HepG2 (cell line): Measurements from ENCODE around the gene KMT2D. TPM values are rescaled to one million over a fixed set of nuclear protein-coding genes. Genes with fewer than 3 reads are reported as not detected.

Source experiments
- ATAC-seq: fragments of 200-7000 bp; cut with Tn5 transposase; 3 replicates; pipeline ENCODE4 v1.9.1; 2020; ENCODE audit warnings: mild to moderate bottlenecking, moderate library complexity
- BruUV-seq: library from RNA; stranded (reverse); fragments of 400-500 nt; replicated peaks from 2 replicates; lab custom pipeline; 2021; lab: Mats Ljungman, UMichigan
- CTCF ChIA-PET: fragments of 300-600 bp; formaldehyde crosslinking; extraction: SDS; loops from one replicate; lab custom pipeline; 2021; ENCODE audit warnings: low total read pairs, inconsistent platforms, low intra/inter-chr PET ratio; lab: Yijun Ruan, JAX
- POLR2A ChIA-PET: fragments of 350-600 bp; sonication (Branson Sonifier 250); formaldehyde crosslinking; loops from one replicate; lab custom pipeline; 2020; ENCODE audit warnings: antibody characterized with exemption, inconsistent platforms; lab: Yijun Ruan, JAX
- DNase-seq: peaks from one replicate; pipeline ENCODE4 v3.0.0-alpha.2; 2015; ENCODE audit warnings: low spot score
- FAIRE-seq: peaks from 3 replicates; lab custom pipeline; 2011; peaks lifted over from hg19 to GRCh38; lab: Jason Lieb, UNC
- H2AFZ ChIP-seq: one replicate; pipeline ENCODE4 v1.6.1; 2011; ENCODE audit warnings: low read length, inconsistent platforms
- H3K27ac ChIP-seq: fragments of 300-600 bp; 3 replicates; pipeline ENCODE4 v1.8.0; 2011; ENCODE audit warnings: mixed run types, mild to moderate bottlenecking, mixed read lengths, low read length, inconsistent platforms; ENCODE audit not compliant: insufficient read depth; ENCODE audit errors: extremely low read length
- H3K27me3 ChIP-seq, 2 experiments: fragments of 200-600 bp in 1 of 2; 2 replicates in 1 of 2; 3 replicates in 1 of 2; pipeline versions ENCODE4 v1.6.0 to v1.8.0; 2011; ENCODE audit warnings: low read length in 2 of 2, mild to moderate bottlenecking in 2 of 2, moderate library complexity in 2 of 2, inconsistent platforms in 1 of 2; ENCODE audit not compliant: insufficient read depth in 2 of 2, control insufficient read depth in 1 of 2
- H3K36me3 ChIP-seq, 2 experiments: fragments of 200-600 bp in 1 of 2; replicated peaks in 1 of 2; 2 replicates in 1 of 2; 3 replicates in 1 of 2; pipeline versions ENCODE4 v1.5.1 to v1.8.0; 2011; ENCODE audit warnings: low read length in 2 of 2, inconsistent platforms in 1 of 2; ENCODE audit not compliant: insufficient read depth in 2 of 2, control insufficient read depth in 1 of 2
- H3K4me1 ChIP-seq: 2 replicates; pipeline ENCODE4 v1.5.1; 2012; ENCODE audit warnings: low read length, inconsistent platforms; ENCODE audit not compliant: insufficient read depth
- H3K4me2 ChIP-seq: 2 replicates; pipeline ENCODE4 v1.6.0; 2011; ENCODE audit warnings: low read depth, low read length, inconsistent platforms
- H3K4me3 ChIP-seq, 3 experiments: fragments of 200-600 bp in 1 of 3; sonication (generic), shearing (Covaris generic) in 1 of 3; replicated peaks in 1 of 3; 2 replicates each; pipeline ENCODE4 v1.5.1; 2011 to 2016; ENCODE audit warnings: low read length in 3 of 3, inconsistent platforms in 2 of 3, low read depth in 2 of 3, mild to moderate bottlenecking in 2 of 3, control low read depth in 1 of 3, mixed read lengths in 1 of 3; ENCODE audit not compliant: insufficient read depth in 1 of 3
- H3K79me2 ChIP-seq: one replicate; pipeline ENCODE4 v1.6.1; 2011; ENCODE audit warnings: low read length, inconsistent platforms; ENCODE audit not compliant: insufficient read depth
- H3K9ac ChIP-seq: 2 replicates; pipeline ENCODE4 v1.6.0; 2011; ENCODE audit warnings: mild to moderate bottlenecking, low read depth, low read length, inconsistent platforms; ENCODE audit not compliant: insufficient read depth
- H3K9me3 ChIP-seq: 2 replicates; pipeline ENCODE4 v1.5.1; 2012; ENCODE audit warnings: mild to moderate bottlenecking, low read length
- H4K20me1 ChIP-seq: 2 replicates; pipeline ENCODE4 v1.6.0; 2011; ENCODE audit warnings: inconsistent platforms, mild to moderate bottlenecking, low read length, moderate library complexity; ENCODE audit not compliant: insufficient read depth
- ATRX ChIP-seq: sonication (generic); formaldehyde crosslinking; IDR thresholded peaks from 2 replicates; pipeline ENCODE4 v1.4.0; 2020; ENCODE audit warnings: missing genetic modification reagents, borderline replicate concordance
- CTCF ChIP-seq: sonication (generic); formaldehyde crosslinking; IDR thresholded peaks from 2 replicates; pipeline ENCODE4 v1.5.0; 2020; ENCODE audit warnings: mild to moderate bottlenecking, missing genetic modification reagents, moderate library complexity
- HMGXB4 ChIP-seq, 2 experiments: sonication (generic) in 1 of 2; formaldehyde crosslinking in 1 of 2; IDR thresholded peaks; 2 replicates each; pipeline versions ENCODE4 v1.4.0 to v1.6.1; 2018 to 2020; ENCODE audit warnings: missing genetic modification reagents in 2 of 2, borderline replicate concordance in 1 of 2, low read depth in 1 of 2, mild to moderate bottlenecking in 1 of 2, missing biosample characterization in 1 of 2
- HNRNPLL ChIP-seq: fragments of 200-400 bp; formaldehyde crosslinking; IDR thresholded peaks from 2 replicates; pipeline ENCODE4 v1.6.1; 2017; ENCODE audit warnings: mild to moderate bottlenecking, low read depth, low read length; ENCODE audit not compliant: poor library complexity, severe bottlenecking
- ISX ChIP-seq: sonication (generic); formaldehyde crosslinking; conservative IDR thresholded peaks from 2 replicates; pipeline ENCODE4 v1.5.0; 2020; ENCODE audit warnings: missing genetic modification reagents
- KLF16 ChIP-seq, 2 experiments: sonication (generic) in 1 of 2; formaldehyde crosslinking in 1 of 2; IDR thresholded peaks; 2 replicates each; pipeline versions ENCODE4 v1.6.1 to v1.8.0; 2016 to 2023; ENCODE audit warnings: missing genetic modification reagents in 2 of 2, missing compliant biosample characterization in 1 of 2
- NCOA1 ChIP-seq: sonication (generic); formaldehyde crosslinking; IDR thresholded peaks from 2 replicates; pipeline ENCODE4 v1.9.0; 2021; ENCODE audit warnings: missing genetic modification reagents
- NFE2 ChIP-seq: sonication (generic); formaldehyde crosslinking; IDR thresholded peaks from 2 replicates; pipeline ENCODE4 v1.4.0; 2020; ENCODE audit warnings: missing genetic modification reagents
- NFKB2 ChIP-seq: sonication (generic); formaldehyde crosslinking; IDR thresholded peaks from 2 replicates; pipeline ENCODE4 v1.4.0; 2020; ENCODE audit warnings: missing genetic modification reagents, borderline replicate concordance
- PRDM4 ChIP-seq: sonication (generic); formaldehyde crosslinking; IDR thresholded peaks from 2 replicates; pipeline ENCODE4 v1.9.0; 2021; ENCODE audit warnings: missing genetic modification reagents, borderline replicate concordance
- RAD21 ChIP-seq: fragments of 450-650 bp; formaldehyde crosslinking; IDR thresholded peaks from 2 replicates; pipeline ENCODE4 v1.5.0; 2020; ENCODE audit warnings: mild to moderate bottlenecking
- SMC3 ChIP-seq: IDR thresholded peaks from 2 replicates; pipeline ENCODE4 v1.6.1; 2011; ENCODE audit warnings: low read length, improper control_type of control experiment
- XRCC5 ChIP-seq: fragments of 200-400 bp; formaldehyde crosslinking; optimal IDR thresholded peaks from 2 replicates; pipeline ENCODE3; 2017; ENCODE audit warnings: mild to moderate bottlenecking, low read length
- ZNF530 ChIP-seq: sonication (generic); formaldehyde crosslinking; IDR thresholded peaks from 2 replicates; pipeline ENCODE4 v1.5.0; 2020; ENCODE audit warnings: low read depth, mild to moderate bottlenecking, missing genetic modification reagents
- ZNF7 ChIP-seq: IDR thresholded peaks from 2 replicates; pipeline ENCODE4 v1.6.1; 2016; ENCODE audit warnings: missing biosample characterization, missing genetic modification reagents
- WGBS: methylation state at CpG from one replicate; pipeline ENCODE4 v1.1.6; 2017; ENCODE audit warnings: low lambda C conversion rate; 5-methylcytosine and 5-hydroxymethylcytosine counted together
- in situ Hi-C: cut with HindIII; loops from 2 replicates; pipeline ENCODE4 v1.10.0; 2017; ENCODE audit warnings: low pct_unique_long_range_greater_than_20kb; ENCODE audit not compliant: extremely low pct_ligation_motif_present
- intact Hi-C: fragments of 100-400 bp; cut with micrococcal nuclease; formaldehyde crosslinking; loops from one replicate; pipeline ENCODE4 v1.10.0; 2022; ENCODE audit not compliant: unreplicated experiment
- polyA plus RNA-seq, 8 experiments: library from polyadenylated mRNA; depleted of rRNA in 3 of 8; stranded (reverse) in 7 of 8; unstranded in 1 of 8; fragments of >200 nt; fragmentation: Illumina TruSeq in 4 of 8; extraction: Trizol in 4 of 8; gene quantifications; 2 replicates each; pipeline versions ENCODE4 v1.2.1 to v1.2.3, GENCODE V29; 2011 to 2016; ENCODE audit warnings: low read depth in 4 of 8, missing spikeins in 1 of 8, mixed read lengths in 1 of 8; ENCODE audit not compliant: insufficient read depth in 1 of 8
- total RNA-seq, 5 experiments: library from RNA; depleted of rRNA; stranded (reverse); fragments of >200 nt; fragmentation: Illumina TruSeq; extraction: Trizol; gene quantifications; 2 replicates each; pipeline ENCODE4 v1.2.3, GENCODE V29; 2016; ENCODE audit warnings: low read depth in 1 of 5
- TF ChIP-seq, protein P1 (sequence below): sonication (generic); formaldehyde crosslinking; IDR thresholded peaks from 2 replicates; pipeline ENCODE4 v1.8.1; 2022; ENCODE audit warnings: mild to moderate bottlenecking, missing genetic modification reagents

The KMT2D gene
- total and polyA plus RNA-seq, 2 of the 13 experiments (the other 11 are each of a cell fraction or from before 2014, with no cell fraction given), result 8.1 to 10.4 TPM

GRCh38 chr12:49098703-49099102 lies 38.1 kb upstream of the KMT2D start (continued):
- TF ChIP-seq PRDM4 (CRISPR knock-in tag), result no peak
- TF ChIP-seq ZNF530 (CRISPR knock-in tag), result no peak
- no peak for TF ChIP-seq ATRX (CRISPR knock-in tag)
- no peak for TF ChIP-seq KLF16 (CRISPR knock-in tag; IDR thresholded peaks at IDR 0.05)
- no peak for TF ChIP-seq HNRNPLL
- no peak for TF ChIP-seq NFE2 (CRISPR knock-in tag)
- no peak for TF ChIP-seq ISX (CRISPR knock-in tag)
- TF ChIP-seq, all 625 proteins: peak for 0

- intact Hi-C loops, result loop anchor here (1.0 kb wide), 1 partner anchor 34 kb away; no protein-coding TSS in a partner anchor
- TF ChIP-seq, protein P1, sequence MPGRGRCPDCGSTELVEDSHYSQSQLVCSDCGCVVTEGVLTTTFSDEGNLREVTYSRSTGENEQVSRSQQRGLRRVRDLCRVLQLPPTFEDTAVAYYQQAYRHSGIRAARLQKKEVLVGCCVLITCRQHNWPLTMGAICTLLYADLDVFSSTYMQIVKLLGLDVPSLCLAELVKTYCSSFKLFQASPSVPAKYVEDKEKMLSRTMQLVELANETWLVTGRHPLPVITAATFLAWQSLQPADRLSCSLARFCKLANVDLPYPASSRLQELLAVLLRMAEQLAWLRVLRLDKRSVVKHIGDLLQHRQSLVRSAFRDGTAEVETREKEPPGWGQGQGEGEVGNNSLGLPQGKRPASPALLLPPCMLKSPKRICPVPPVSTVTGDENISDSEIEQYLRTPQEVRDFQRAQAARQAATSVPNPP (CRISPR knock-in tag), result no peak
- TF ChIP-seq RAD21 (CRISPR knock-in tag) (peak; percentile 50), NFKB2 (CRISPR knock-in tag) (peak; percentile 38; the same call in 1 of the 2 replicates), NCOA1 (no peak), CTCF (CRISPR knock-in tag) (peak; percentile 83), ZNF7 (CRISPR knock-in tag) (peak; percentile 94), HMGXB4 (CRISPR knock-in tag; IDR thresholded peaks at IDR 0.05; ENCODE audit: borderline replicate concordance in 1 of 2, low read depth in 1 of 2) (0 out of 4 replicates have a peak, but pooled peaks of 1 of the 2 experiments have one; percentile 35), XRCC5 (peak; percentile 47), SMC3 (peak; percentile 69)
These were observed 37.4 kb upstream of the KMT2D start for GRCh38 chr12:49098035-49098451.

More at GRCh38 chr12:49098035-49098451, 37.4 kb upstream of the KMT2D start:
- Histone ChIP-seq H4K20me1 (peaks cover 5% of the 10 kb centered on the region; the same call in 1 of the 2 replicates), H3K4me1 (peaks cover 11% of the 10 kb centered on the region; the same call in 1 of the 2 replicates), H3K9me3 (no peaks in the 10 kb centered on the region), H3K4me2 (no peak overlapping the region), H3K4me3 (no peak overlapping the region), H2AFZ (no peak overlapping the region), H3K27me3 (peaks cover 3 to 20% of the 10 kb centered on the region in 2 experiments; a peak in 4 of 5 replicates), H3K79me2 (no peaks in the 10 kb centered on the region), H3K27ac (no peak overlapping the region), H3K9ac (no peak overlapping the region), H3K36me3 (peaks cover 9 to 34% of the 10 kb centered on the region in 2 experiments; a peak in 4 of 5 replicates)
- in situ Hi-C loops, result no loop called here
- WGBS, result 43% methylated on average over 4 of the region's 4 CpGs
- CTCF ChIA-PET, result interaction anchor here (1.3 to 1.5 kb wide), 2 partner anchors 10 to 34 kb away, joined by 6 to 9 read pairs; no protein-coding TSS in a partner anchor
- BruUV-seq, result no TSS peak
- peak; percentile 28 for DNase-seq
- ATAC-seq, result peak; percentile 65
- FAIRE-seq, result peak; percentile 55
- POLR2A ChIA-PET, result interaction anchor here (1.2 kb wide), 1 partner anchor 28 kb away, joined by 3 read pairs; the partner anchor contains the start of gene RHEBL1
